NB4 (cell line): ENCODE measurements around the gene PXMP4.

Source experiments
- DNase-seq: peaks from one replicate; pipeline ENCODE4 v3.0.0; 2010; ENCODE audit warnings: low read depth
- H3K4me3 ChIP-seq: one replicate; pipeline ENCODE4 v1.5.1; 2011; ENCODE audit warnings: mild to moderate bottlenecking, low read depth, low read length, moderate library complexity
- MYC ChIP-seq: IDR thresholded peaks from 2 replicates; pipeline ENCODE4 v1.6.1; 2011; ENCODE audit warnings: low read depth, low read length
- POLR2A ChIP-seq: IDR thresholded peaks from 2 replicates; pipeline ENCODE4 v1.6.1; 2011; ENCODE audit warnings: mild to moderate bottlenecking; ENCODE audit not compliant: insufficient read length; ENCODE audit errors: extremely low read depth
- TF ChIP-seq, protein P1 (sequence below): IDR thresholded peaks from 2 replicates; pipeline ENCODE4 v1.6.1; 2011; ENCODE audit warnings: low read depth, low read length
- TF ChIP-seq, protein P2 (sequence below): IDR thresholded peaks from one replicate; pipeline ENCODE4 v1.5.1; 2012; ENCODE audit warnings: low read depth, low read length

Gene PXMP4

DNA sequence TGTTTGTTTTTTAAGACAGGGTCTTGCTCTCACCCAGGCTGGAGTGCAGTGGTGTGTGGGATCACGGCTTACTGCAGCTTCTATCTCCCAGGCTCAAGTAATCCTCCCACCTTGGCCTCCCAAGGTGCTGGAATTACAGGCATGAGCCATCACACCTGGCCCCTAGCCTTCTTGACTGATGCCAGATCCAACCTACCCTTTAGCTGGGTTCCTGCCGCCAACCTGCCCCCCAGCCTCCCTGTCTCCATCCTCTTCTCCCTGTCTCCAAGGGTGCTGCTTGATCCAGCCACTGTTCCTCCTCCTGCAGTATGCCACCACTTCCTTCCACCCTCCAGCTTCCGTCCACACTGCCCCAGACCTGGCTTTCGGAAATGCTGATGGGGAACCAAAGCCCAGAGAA, 61.2 kb downstream of the PXMP4 start:
- TF ChIP-seq, protein P1, sequence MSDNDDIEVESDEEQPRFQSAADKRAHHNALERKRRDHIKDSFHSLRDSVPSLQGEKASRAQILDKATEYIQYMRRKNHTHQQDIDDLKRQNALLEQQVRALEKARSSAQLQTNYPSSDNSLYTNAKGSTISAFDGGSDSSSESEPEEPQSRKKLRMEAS, result no peak
- TF ChIP-seq POLR2A, result no peak
- TF ChIP-seq, protein P2, sequence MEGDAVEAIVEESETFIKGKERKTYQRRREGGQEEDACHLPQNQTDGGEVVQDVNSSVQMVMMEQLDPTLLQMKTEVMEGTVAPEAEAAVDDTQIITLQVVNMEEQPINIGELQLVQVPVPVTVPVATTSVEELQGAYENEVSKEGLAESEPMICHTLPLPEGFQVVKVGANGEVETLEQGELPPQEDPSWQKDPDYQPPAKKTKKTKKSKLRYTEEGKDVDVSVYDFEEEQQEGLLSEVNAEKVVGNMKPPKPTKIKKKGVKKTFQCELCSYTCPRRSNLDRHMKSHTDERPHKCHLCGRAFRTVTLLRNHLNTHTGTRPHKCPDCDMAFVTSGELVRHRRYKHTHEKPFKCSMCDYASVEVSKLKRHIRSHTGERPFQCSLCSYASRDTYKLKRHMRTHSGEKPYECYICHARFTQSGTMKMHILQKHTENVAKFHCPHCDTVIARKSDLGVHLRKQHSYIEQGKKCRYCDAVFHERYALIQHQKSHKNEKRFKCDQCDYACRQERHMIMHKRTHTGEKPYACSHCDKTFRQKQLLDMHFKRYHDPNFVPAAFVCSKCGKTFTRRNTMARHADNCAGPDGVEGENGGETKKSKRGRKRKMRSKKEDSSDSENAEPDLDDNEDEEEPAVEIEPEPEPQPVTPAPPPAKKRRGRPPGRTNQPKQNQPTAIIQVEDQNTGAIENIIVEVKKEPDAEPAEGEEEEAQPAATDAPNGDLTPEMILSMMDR, result no peak
- no peak for TF ChIP-seq MYC
- DNase-seq, result no peak
- H3K4me3 ChIP-seq, result no peak overlapping the region

DNA sequence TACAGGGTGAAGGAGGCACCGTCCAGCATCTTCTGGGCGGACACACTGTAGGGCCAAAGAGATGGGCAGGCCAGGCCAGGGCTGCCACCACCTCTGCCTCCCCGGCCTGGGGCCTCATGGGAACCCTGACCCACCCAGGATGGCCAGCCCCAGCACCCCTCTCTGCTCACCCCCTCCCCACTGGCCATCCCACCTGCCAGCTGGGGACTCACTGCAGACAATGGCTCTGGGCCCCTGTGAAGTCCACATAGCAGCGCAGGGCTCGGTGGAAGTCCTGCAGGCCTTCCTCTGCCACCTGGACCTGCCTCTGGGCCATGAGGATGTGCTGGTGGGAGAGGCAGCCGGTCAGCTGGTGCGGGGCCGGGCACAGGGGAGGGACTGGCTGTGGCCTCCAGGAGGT, 61.6 kb downstream of the PXMP4 start:
- no peak for DNase-seq
- H3K4me3 ChIP-seq, result no peak overlapping the region
- TF ChIP-seq MYC (no peak), POLR2A (no peak)
- TF ChIP-seq, protein P1, result no peak
- TF ChIP-seq, protein P2, result no peak

DNA sequence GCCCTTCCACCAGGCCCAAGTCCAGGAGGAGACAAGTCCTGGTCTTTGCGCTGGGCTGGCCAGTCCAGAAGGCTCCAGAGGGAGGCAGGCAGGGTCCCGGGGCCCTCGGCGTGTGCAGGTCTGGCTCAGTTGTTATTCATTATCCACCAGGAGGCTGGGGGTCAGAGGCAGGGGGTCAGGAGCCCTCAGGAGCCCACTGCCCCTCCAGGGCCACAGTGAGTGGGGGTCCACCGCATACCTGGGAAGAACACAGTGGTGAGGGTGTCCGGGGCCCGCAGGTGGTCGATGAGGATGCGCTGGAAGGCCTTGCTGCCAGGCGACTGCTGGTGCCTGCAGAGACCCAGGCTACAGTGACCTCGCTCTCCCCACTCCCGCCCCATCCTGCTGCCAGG, 62.4 kb downstream of the PXMP4 start:
- no peak overlapping the region for H3K4me3 ChIP-seq
- DNase-seq, result no peak
- TF ChIP-seq MYC, result no peak
- TF ChIP-seq, protein P2, result no peak
- no peak for TF ChIP-seq POLR2A
- TF ChIP-seq, protein P1, result no peak

DNA sequence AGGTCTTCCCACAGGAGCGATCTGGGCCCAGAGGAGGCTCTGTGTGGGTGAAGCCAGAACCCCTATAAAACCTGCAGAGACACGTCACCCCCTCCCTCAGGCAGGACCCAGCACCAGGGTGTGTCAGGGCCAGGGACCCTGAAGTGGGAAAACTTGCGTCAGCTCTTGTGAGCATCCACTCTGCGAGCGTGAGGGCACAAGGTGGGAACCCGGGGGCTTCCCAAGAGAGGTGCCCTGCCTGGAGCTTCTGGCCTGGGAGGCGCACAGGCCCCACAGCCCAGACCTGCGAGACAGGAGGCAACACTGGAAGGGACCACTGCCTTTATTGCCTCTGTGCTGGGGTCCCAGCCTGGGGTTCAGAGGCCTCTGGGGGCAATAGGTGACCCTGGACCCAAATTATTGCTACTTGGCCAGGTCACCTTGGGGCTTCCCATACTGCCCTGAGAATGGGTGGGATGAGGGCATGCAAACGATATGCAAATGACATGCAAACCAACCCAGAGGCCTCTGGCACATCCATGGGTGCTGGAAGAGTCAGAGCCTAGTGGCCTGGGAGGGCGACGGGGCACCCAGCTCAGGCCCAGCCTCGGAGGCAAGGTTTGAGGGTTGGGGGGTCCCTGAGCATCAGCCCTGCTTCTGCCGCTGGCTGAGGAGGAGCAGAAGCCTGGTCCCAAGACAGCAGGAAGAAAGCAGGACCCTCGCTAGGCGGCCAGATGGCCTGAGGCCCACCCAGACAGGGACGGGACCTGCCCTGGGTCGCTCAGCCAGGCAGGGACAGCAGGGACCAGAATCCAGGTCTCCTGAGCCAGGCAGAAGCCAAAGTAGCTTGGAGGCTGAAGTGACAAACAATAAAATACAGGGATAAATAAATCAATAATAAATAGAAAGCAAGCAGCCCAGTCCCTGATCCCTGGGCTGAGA, 63.1 kb downstream of the PXMP4 start:
- TF ChIP-seq, protein P2, result no peak
- TF ChIP-seq MYC (no peak), POLR2A (no peak)
- TF ChIP-seq, protein P1, result no peak
- H3K4me3 ChIP-seq, result no peak overlapping the region
- DNase-seq, result no peak

DNA sequence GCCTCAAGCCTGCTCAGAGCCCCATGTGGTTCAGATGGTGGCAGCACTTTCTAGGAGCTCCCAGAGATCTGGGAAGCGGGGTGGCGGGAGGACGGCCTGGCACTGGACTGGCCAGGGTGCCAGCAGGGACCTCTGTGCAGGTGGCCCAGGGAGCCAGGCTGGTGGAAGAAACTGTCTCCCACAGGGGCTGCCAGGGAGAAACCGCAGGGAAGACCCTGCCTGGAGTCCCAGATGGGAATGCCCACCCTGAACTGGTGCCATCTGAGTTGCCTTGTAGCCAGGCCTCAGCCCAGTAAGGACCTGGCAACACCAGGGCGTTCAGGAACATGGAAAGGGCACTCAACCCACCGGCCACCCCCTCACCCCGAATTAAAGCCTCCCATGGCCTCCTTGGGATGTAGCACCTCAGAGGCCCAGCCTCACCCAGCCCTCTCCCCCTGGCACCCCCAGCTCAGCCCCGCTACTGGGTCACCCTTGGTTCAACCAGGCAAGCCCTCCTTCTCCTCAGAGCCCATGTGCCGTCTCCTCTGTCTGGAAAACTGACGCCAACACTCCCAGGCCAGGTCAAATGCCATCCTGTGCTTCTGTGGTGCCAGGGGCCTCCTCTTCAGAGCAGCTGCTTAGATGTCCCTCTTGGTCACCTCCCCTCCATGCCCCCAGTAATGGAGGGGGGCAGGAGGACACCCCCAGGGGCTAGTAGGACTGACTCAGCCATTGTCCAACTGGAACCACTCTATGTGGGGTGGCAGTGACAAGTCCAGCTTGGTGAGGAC, 63.9 kb downstream of the PXMP4 start:
- H3K4me3 ChIP-seq, result no peak overlapping the region
- TF ChIP-seq, protein P2, result no peak
- TF ChIP-seq, protein P1, result no peak
- TF ChIP-seq MYC (no peak), POLR2A (no peak)
- DNase-seq, result no peak
